Stimulated activated memory B cell treated with anti-CD40 and anti-IgM and Interleukin-4, amounts not matched to agents 10 μg/mL and 1 μg/mL and 100 μg/mL, for 72 hours (primary cell): ENCODE measurements around the gene DENND6A.

Source experiments
- ATAC-seq: fragments of 150-1000 bp; cut with Tn5 transposase; 2 replicates; pipeline ENCODE4 v1.10.0; 2021
- H3K27ac Mint-ChIP-seq: one replicate; pipeline ENCODE4 v1.8.0; 2022; ENCODE audit warnings: mild to moderate bottlenecking, mixed read lengths
- H3K27me3 Mint-ChIP-seq: one replicate; pipeline ENCODE4 v1.8.0; 2022; ENCODE audit warnings: mixed read lengths
- H3K36me3 Mint-ChIP-seq: one replicate; pipeline ENCODE4 v1.8.0; 2022; ENCODE audit warnings: mixed read lengths
- H3K4me1 Mint-ChIP-seq: one replicate; pipeline ENCODE4 v1.8.0; 2022; ENCODE audit warnings: mixed read lengths
- H3K4me3 Mint-ChIP-seq: one replicate; pipeline ENCODE4 v1.8.0; 2022; ENCODE audit warnings: mild to moderate bottlenecking, moderate library complexity, mixed read lengths
- H3K9me3 Mint-ChIP-seq: one replicate; pipeline ENCODE4 v1.8.0; 2022; ENCODE audit warnings: mixed read lengths

Gene DENND6A

GRCh38 chr3:57692396-57693147 lies at the start of gene DENND6A:
TSS of gene DENND6A (minus strand) at chr3:57693077. CDS start at chr3:57693018, 59 bp downstream.
- H3K27me3 Mint-ChIP-seq: no peaks in the 10 kb centered on the region
- H3K4me3 Mint-ChIP-seq: peak within 1 kb of the TSS; percentile 90
- peak within 1 kb of the TSS; percentile 89 for H3K27ac Mint-ChIP-seq
- H3K9me3 Mint-ChIP-seq: no peaks in the 10 kb centered on the region
- ATAC-seq: peak; percentile 96
- peaks cover 36% of the 10 kb centered on the region for H3K4me1 Mint-ChIP-seq
- no peaks in the 10 kb centered on the region for H3K36me3 Mint-ChIP-seq

GRCh38 chr3:57740027-57740426 lies 47.1 kb upstream of the DENND6A start:
- no peaks in the 10 kb centered on the region for H3K27me3 Mint-ChIP-seq
- H3K4me3 Mint-ChIP-seq: no peak overlapping the region
- no peaks in the 10 kb centered on the region for H3K36me3 Mint-ChIP-seq
- no peaks in the 10 kb centered on the region for H3K4me1 Mint-ChIP-seq
- no peak overlapping the region for H3K27ac Mint-ChIP-seq
- H3K9me3 Mint-ChIP-seq: no peaks in the 10 kb centered on the region
- ATAC-seq: no peak

GRCh38 chr3:57738391-57738790 lies 45.5 kb upstream of the DENND6A start:
- Mint-ChIP-seq H3K9me3 (no peaks in the 10 kb centered on the region), H3K27ac (no peak overlapping the region)

GRCh38 chr3:57737840-57738239 lies 45.0 kb upstream of the DENND6A start:
- Mint-ChIP-seq H3K27ac (no peak overlapping the region), H3K4me3 (no peak overlapping the region), H3K27me3 (no peaks in the 10 kb centered on the region), H3K9me3 (no peaks in the 10 kb centered on the region), H3K36me3 (no peaks in the 10 kb centered on the region), H3K4me1 (no peaks in the 10 kb centered on the region)
- no peak for ATAC-seq

More at GRCh38 chr3:57738391-57738790, 45.5 kb upstream of the DENND6A start:
- Mint-ChIP-seq H3K4me3 (no peak overlapping the region), H3K36me3 (no peaks in the 10 kb centered on the region), H3K4me1 (no peaks in the 10 kb centered on the region), H3K27me3 (no peaks in the 10 kb centered on the region)
- ATAC-seq: no peak

GRCh38 chr3:57735405-57735804 lies 42.5 kb upstream of the DENND6A start:
- Mint-ChIP-seq H3K4me3 (no peak overlapping the region), H3K27ac (no peak overlapping the region), H3K9me3 (no peaks in the 10 kb centered on the region), H3K27me3 (no peaks in the 10 kb centered on the region), H3K36me3 (no peaks in the 10 kb centered on the region), H3K4me1 (no peaks in the 10 kb centered on the region)
- ATAC-seq: no peak

- Mint-ChIP-seq H3K27me3 (no peaks in the 10 kb centered on the region), H3K27ac (no peak overlapping the region), H3K36me3 (no peaks in the 10 kb centered on the region), H3K9me3 (no peaks in the 10 kb centered on the region), H3K4me1 (no peaks in the 10 kb centered on the region), H3K4me3 (no peak overlapping the region)
- no peak for ATAC-seq
Observed at GRCh38 chr3:57733790-57734189, 40.9 kb upstream of the DENND6A start.

- Mint-ChIP-seq H3K9me3 (no peaks in the 10 kb centered on the region), H3K4me3 (no peak overlapping the region), H3K36me3 (no peaks in the 10 kb centered on the region), H3K27ac (no peak overlapping the region), H3K4me1 (no peaks in the 10 kb centered on the region), H3K27me3 (no peaks in the 10 kb centered on the region)
- no peak for ATAC-seq
Observed at GRCh38 chr3:57731311-57731710, 38.4 kb upstream of the DENND6A start.

GRCh38 chr3:57730682-57731081 lies 37.8 kb upstream of the DENND6A start:
- ATAC-seq: no peak
- Mint-ChIP-seq H3K27me3 (no peaks in the 10 kb centered on the region), H3K9me3 (no peaks in the 10 kb centered on the region), H3K4me3 (no peak overlapping the region), H3K27ac (no peak overlapping the region), H3K4me1 (no peaks in the 10 kb centered on the region), H3K36me3 (no peaks in the 10 kb centered on the region)

GRCh38 chr3:57729334-57730045 lies 36.6 kb upstream of the DENND6A start:
- no peak overlapping the region for H3K27ac Mint-ChIP-seq
- ATAC-seq: no peak
- H3K4me1 Mint-ChIP-seq: no peaks in the 10 kb centered on the region
- H3K4me3 Mint-ChIP-seq: no peak overlapping the region
- no peaks in the 10 kb centered on the region for H3K36me3 Mint-ChIP-seq
- H3K9me3 Mint-ChIP-seq: no peaks in the 10 kb centered on the region
- no peaks in the 10 kb centered on the region for H3K27me3 Mint-ChIP-seq

GRCh38 chr3:57727106-57727505 lies 34.2 kb upstream of the DENND6A start:
- Mint-ChIP-seq H3K4me3 (no peak overlapping the region), H3K27ac (no peak overlapping the region), H3K4me1 (no peaks in the 10 kb centered on the region), H3K27me3 (peaks cover 18% of the 10 kb centered on the region), H3K36me3 (no peaks in the 10 kb centered on the region), H3K9me3 (no peaks in the 10 kb centered on the region)
- ATAC-seq: no peak

- H3K27ac Mint-ChIP-seq: no peak overlapping the region
- no peaks in the 10 kb centered on the region for H3K36me3 Mint-ChIP-seq
- peaks cover 21% of the 10 kb centered on the region for H3K27me3 Mint-ChIP-seq
- no peaks in the 10 kb centered on the region for H3K9me3 Mint-ChIP-seq
- no peak overlapping the region for H3K4me3 Mint-ChIP-seq
- ATAC-seq: no peak
- no peaks in the 10 kb centered on the region for H3K4me1 Mint-ChIP-seq
Observed at GRCh38 chr3:57726397-57726796, 33.5 kb upstream of the DENND6A start.

- Mint-ChIP-seq H3K9me3 (no peaks in the 10 kb centered on the region), H3K4me1 (no peaks in the 10 kb centered on the region), H3K4me3 (no peak overlapping the region), H3K27me3 (peaks cover 13% of the 10 kb centered on the region), H3K27ac (no peak overlapping the region), H3K36me3 (no peaks in the 10 kb centered on the region)
- ATAC-seq: no peak
Observed at GRCh38 chr3:57718118-57718517, 25.2 kb upstream of the DENND6A start.

- Mint-ChIP-seq H3K9me3 (no peaks in the 10 kb centered on the region), H3K27ac (no peak overlapping the region), H3K27me3 (peaks cover 6% of the 10 kb centered on the region), H3K36me3 (no peaks in the 10 kb centered on the region), H3K4me1 (no peaks in the 10 kb centered on the region), H3K4me3 (no peak overlapping the region)
- ATAC-seq: no peak
Observed at GRCh38 chr3:57717205-57717868, 24.5 kb upstream of the DENND6A start.

GRCh38 chr3:57715686-57716085 lies 22.8 kb upstream of the DENND6A start:
- Mint-ChIP-seq H3K36me3 (no peaks in the 10 kb centered on the region), H3K4me1 (no peaks in the 10 kb centered on the region), H3K4me3 (no peak overlapping the region), H3K27ac (no peak overlapping the region), H3K9me3 (peaks cover 2% of the 10 kb centered on the region), H3K27me3 (peaks cover 4% of the 10 kb centered on the region)
- no peak for ATAC-seq

GRCh38 chr3:57709559-57709958 lies 16.7 kb upstream of the DENND6A start:
- no peak for ATAC-seq
- Mint-ChIP-seq H3K36me3 (no peaks in the 10 kb centered on the region), H3K4me1 (no peaks in the 10 kb centered on the region), H3K27me3 (peaks cover 9% of the 10 kb centered on the region), H3K9me3 (peaks cover 3% of the 10 kb centered on the region), H3K4me3 (no peak overlapping the region), H3K27ac (no peak overlapping the region)
